ENCODE measurements around the gene SDR42E2. TPM values are rescaled to one million over a fixed set of nuclear protein-coding genes. Genes with fewer than 3 reads are reported as not detected.
"Not testable (repeated sequence)": the region's sequence is repeated elsewhere in the genome, so short reads cannot be mapped to it uniquely, and the experiment has no call there.

Gene SDR42E2
- total RNA-seq, 2 experiments from 2014 or later, result 0.07 TPM; not detected in 1

GRCh38 chr16:22192261-22193062, 30.2 kb downstream of the SDR42E2 start:
- Mint-ChIP-seq H3K4me1 (peaks cover 61% of the 10 kb centered on the region), H3K27ac (peak overlapping the region; percentile 99), H3K4me3 (peak overlapping the region; percentile 86), H3K36me3 (ENCODE audit: low read depth) (peaks cover 6% of the 10 kb centered on the region), H3K27me3 (no peaks in the 10 kb centered on the region), H3K9me3 (ENCODE audit: low read depth) (peaks cover 8% of the 10 kb centered on the region)
- CTCF ChIA-PET, result interaction anchor here (0.6 to 3.2 kb wide), 10 partner anchors 9 to 239 kb away, joined by 3 to 24 read pairs (median 5); partner anchors contain the start of genes EEF2K, POLR3E and UQCRC2
- ATAC-seq, result peak; percentile 14
- intact Hi-C loops (cut with DNase I, micrococcal nuclease), result loop anchor here (5.0 kb wide), 4 partner anchors 165 to 890 kb away; no protein-coding TSS in a partner anchor
- peak; percentile 88 for DNase-seq
- POLR2A ChIA-PET, result interaction anchor here (0.5 to 2.3 kb wide), 6 partner anchors 10 to 179 kb away, joined by 3 to 11 read pairs (median 4); partner anchors contain the start of genes EEF2K and POLR3E

- peaks cover 8% of the 10 kb centered on the region for H3K9me3 Mint-ChIP-seq (ENCODE audit: low read depth)
- intact Hi-C loops (cut with DNase I, micrococcal nuclease), result loop anchor here (5.0 kb wide), 4 partner anchors 164 to 891 kb away; no protein-coding TSS in a partner anchor
- peaks cover 59% of the 10 kb centered on the region for H3K4me1 Mint-ChIP-seq
- H3K27ac Mint-ChIP-seq, result peak overlapping the region; percentile 99
- peaks cover 6% of the 10 kb centered on the region for H3K36me3 Mint-ChIP-seq (ENCODE audit: low read depth)
- no peak for ATAC-seq
- ChIA-PET POLR2A (interaction anchor here (1.3 to 2.3 kb wide), 2 partner anchors 13 to 104 kb away, joined by 3 to 11 read pairs; partner anchors contain the start of genes EEF2K and POLR3E), CTCF (interaction anchor here (1.1 to 3.2 kb wide), 6 partner anchors 9 to 115 kb away, joined by 3 to 24 read pairs (median 8); partner anchors contain the start of genes EEF2K and POLR3E)
- peak; percentile 31 for DNase-seq
- H3K27me3 Mint-ChIP-seq, result no peaks in the 10 kb centered on the region
- H3K4me3 Mint-ChIP-seq, result peak overlapping the region; percentile 86
Observed at GRCh38 chr16:22193063-22193411, 30.7 kb downstream of the SDR42E2 start.

GRCh38 chr16:22194707-22195444, 32.6 kb downstream of the SDR42E2 start:
- H3K4me3 Mint-ChIP-seq, result peak overlapping the region; percentile 80
- intact Hi-C loops (cut with DNase I, micrococcal nuclease), result loop anchor here (1.0 to 5.0 kb wide), 8 partner anchors 11 to 893 kb away; partner anchors contain the start of genes EEF2K (in 2 of the 2), CDR2 (in 1 of the 2) and POLR3E (in 1 of the 2)
- H3K36me3 Mint-ChIP-seq (ENCODE audit: low read depth), result peaks cover 6% of the 10 kb centered on the region
- ChIA-PET CTCF (interaction anchor here (0.6 to 2.6 kb wide), 11 partner anchors 9 to 231 kb away, joined by 3 to 13 read pairs (median 4); partner anchors contain the start of gene POLR3E), POLR2A (no interaction called here)
- peak overlapping the region; percentile 84 for H3K27ac Mint-ChIP-seq
- H3K4me1 Mint-ChIP-seq, result peaks cover 44% of the 10 kb centered on the region
- ATAC-seq (no peak), DNase-seq (peak; percentile 42)
- H3K9me3 Mint-ChIP-seq (ENCODE audit: low read depth), result peaks cover 8% of the 10 kb centered on the region
- no peaks in the 10 kb centered on the region for H3K27me3 Mint-ChIP-seq

GRCh38 chr16:22195445-22195694, 33.1 kb downstream of the SDR42E2 start:
- no peak for ATAC-seq
- Mint-ChIP-seq H3K27me3 (no peaks in the 10 kb centered on the region), H3K36me3 (ENCODE audit: low read depth) (peaks cover 6% of the 10 kb centered on the region), H3K4me1 (peaks cover 44% of the 10 kb centered on the region), H3K9me3 (ENCODE audit: low read depth) (peaks cover 8% of the 10 kb centered on the region), H3K4me3 (peak overlapping the region; percentile 80), H3K27ac (peak overlapping the region; percentile 84)
- ChIA-PET POLR2A (no interaction called here), CTCF (interaction anchor here (0.6 to 2.6 kb wide), 8 partner anchors 8 to 147 kb away, joined by 3 to 13 read pairs (median 5); partner anchors contain the start of gene POLR3E)
- DNase-seq, result no peak
- intact Hi-C loops (cut with DNase I, micrococcal nuclease), result loop anchor here (1.0 to 5.0 kb wide), 4 partner anchors 11 to 177 kb away; partner anchors contain the start of genes EEF2K (in 2 of the 2), CDR2 (in 1 of the 2) and POLR3E (in 1 of the 2)

GRCh38 chr16:22195695-22196558, 33.6 kb downstream of the SDR42E2 start:
- H3K27me3 Mint-ChIP-seq, result no peaks in the 10 kb centered on the region
- DNase-seq (peak; percentile 94), ATAC-seq (peak; percentile 7)
- H3K4me3 Mint-ChIP-seq, result peak overlapping the region; percentile 80
- ChIA-PET POLR2A (interaction anchor here (0.6 kb wide), 2 partner anchors 10 to 92 kb away, joined by 3 to 8 read pairs; partner anchors contain the start of gene EEF2K), CTCF (interaction anchor here (0.6 to 2.6 kb wide), 13 partner anchors 9 to 146 kb away, joined by 3 to 13 read pairs (median 4); partner anchors contain the start of gene POLR3E)
- H3K27ac Mint-ChIP-seq, result peak overlapping the region; percentile 84
- peaks cover 6% of the 10 kb centered on the region for H3K36me3 Mint-ChIP-seq (ENCODE audit: low read depth)
- intact Hi-C loops (cut with DNase I, micrococcal nuclease), result loop anchor here (1.0 to 5.0 kb wide), 4 partner anchors 10 to 176 kb away; partner anchors contain the start of genes EEF2K (in 2 of the 2), CDR2 (in 1 of the 2) and POLR3E (in 1 of the 2)
- peaks cover 8% of the 10 kb centered on the region for H3K9me3 Mint-ChIP-seq (ENCODE audit: low read depth)
- H3K4me1 Mint-ChIP-seq, result peaks cover 44% of the 10 kb centered on the region

- H3K27ac Mint-ChIP-seq; ATAC-seq; H3K9me3 Mint-ChIP-seq (ENCODE audit: low read depth); H3K36me3 Mint-ChIP-seq (ENCODE audit: low read depth); H3K27me3 Mint-ChIP-seq: not testable (repeated sequence)
- intact Hi-C loops (cut with DNase I, micrococcal nuclease), result loop anchor here in 1 of 2 experiments (5.0 kb wide), 1 partner anchor 176 kb away; the partner anchor contains the start of gene CDR2
- peak; percentile 27 for DNase-seq
- CTCF ChIA-PET, result interaction anchor here (0.6 to 1.9 kb wide), 9 partner anchors 8 to 104 kb away, joined by 3 to 9 read pairs (median 6); partner anchors contain the start of gene POLR3E
- Mint-ChIP-seq H3K4me3 (peak overlapping the region; percentile 80), H3K4me1 (peaks cover 44% of the 10 kb centered on the region)
- POLR2A ChIA-PET, result interaction anchor here (0.6 kb wide), 2 partner anchors 9 to 91 kb away, joined by 3 to 8 read pairs; partner anchors contain the start of gene EEF2K
Observed at GRCh38 chr16:22196559-22197168, 34.4 kb downstream of the SDR42E2 start.

- H3K27ac Mint-ChIP-seq, result no peak overlapping the region
- ATAC-seq, result no peak
- intact Hi-C loops (cut with DNase I, micrococcal nuclease), result loop anchor here in 1 of 2 experiments (5.0 kb wide), 1 partner anchor 174 kb away; the partner anchor contains the start of gene CDR2
- H3K4me3 Mint-ChIP-seq, result no peak overlapping the region
- CTCF ChIA-PET, result interaction anchor here (0.6 to 1.9 kb wide), 5 partner anchors 9 to 198 kb away, joined by 3 to 9 read pairs (median 4); partner anchors contain the start of gene POLR3E
- peaks cover 6% of the 10 kb centered on the region for H3K36me3 Mint-ChIP-seq (ENCODE audit: low read depth)
- POLR2A ChIA-PET, result no interaction called here
- peaks cover 4% of the 10 kb centered on the region for H3K9me3 Mint-ChIP-seq (ENCODE audit: low read depth)
- H3K4me1 Mint-ChIP-seq, result peaks cover 27% of the 10 kb centered on the region
- no peak for DNase-seq
- no peaks in the 10 kb centered on the region for H3K27me3 Mint-ChIP-seq
Observed at GRCh38 chr16:22198547-22199293, 36.4 kb downstream of the SDR42E2 start.

GRCh38 chr16:22202261-22202637, 39.9 kb downstream of the SDR42E2 start:
- no peaks in the 10 kb centered on the region for H3K9me3 Mint-ChIP-seq (ENCODE audit: low read depth)
- intact Hi-C loops (cut with DNase I, micrococcal nuclease), result no loop called here
- ATAC-seq, result no peak
- no peak overlapping the region for H3K27ac Mint-ChIP-seq
- POLR2A ChIA-PET, result interaction anchor here (0.7 kb wide), 1 partner anchor 10 kb away, joined by 3 read pairs; no protein-coding TSS in a partner anchor
- H3K4me3 Mint-ChIP-seq, result no peak overlapping the region
- CTCF ChIA-PET, result interaction anchor here (0.6 kb wide), 1 partner anchor 11 kb away, joined by 4 read pairs; no protein-coding TSS in a partner anchor
- peaks cover 11% of the 10 kb centered on the region for H3K4me1 Mint-ChIP-seq
- no peaks in the 10 kb centered on the region for H3K27me3 Mint-ChIP-seq
- no peak for DNase-seq
- H3K36me3 Mint-ChIP-seq (ENCODE audit: low read depth), result no peaks in the 10 kb centered on the region

- ATAC-seq (no peak), DNase-seq (no peak)
- no peaks in the 10 kb centered on the region for H3K9me3 Mint-ChIP-seq (ENCODE audit: low read depth)
- intact Hi-C loops (cut with DNase I, micrococcal nuclease), result no loop called here
- H3K27ac Mint-ChIP-seq, result no peak overlapping the region
- H3K27me3 Mint-ChIP-seq, result no peaks in the 10 kb centered on the region
- POLR2A ChIA-PET, result no interaction called here
- no peak overlapping the region for H3K4me3 Mint-ChIP-seq
- H3K36me3 Mint-ChIP-seq (ENCODE audit: low read depth), result peaks cover 3% of the 10 kb centered on the region
- CTCF ChIA-PET, result interaction anchor here (0.9 to 6.2 kb wide), 3 partner anchors 8 to 95 kb away, joined by 3 to 55 read pairs (median 6); partner anchors contain the start of gene POLR3E
- H3K4me1 Mint-ChIP-seq, result peaks cover 18% of the 10 kb centered on the region
Observed at GRCh38 chr16:22203091-22203490, 40.8 kb downstream of the SDR42E2 start.
